Measurements from ENCODE around the gene SLX4.

Gene SLX4

GRCh38 chr16:3566990-3567389 lies 44.4 kb downstream of the SLX4 start:
- intact Hi-C loops (cut with DNase I) = no loop called here
- no peak for DNase-seq

GRCh38 chr16:3564889-3565141 lies 46.6 kb downstream of the SLX4 start:
- intact Hi-C loops (cut with DNase I) = no loop called here
- no peak for DNase-seq

GRCh38 chr16:3564130-3564888 lies 47.1 kb downstream of the SLX4 start:
- intact Hi-C loops (cut with DNase I) = no loop called here
- no peak for DNase-seq

GRCh38 chr16:3562914-3563480 lies 48.4 kb downstream of the SLX4 start:
- intact Hi-C loops (cut with DNase I) = no loop called here
- DNase-seq = no peak

- no peak for DNase-seq
- intact Hi-C loops (cut with DNase I) = no loop called here
These were observed 49.8 kb downstream of the SLX4 start for GRCh38 chr16:3561626-3562025.

- intact Hi-C loops (cut with DNase I) = no loop called here
- DNase-seq = no peak
These were observed 57.0 kb downstream of the SLX4 start for GRCh38 chr16:3554351-3554928.

- DNase-seq = no peak
- intact Hi-C loops (cut with DNase I) = no loop called here
These were observed 58.1 kb downstream of the SLX4 start for GRCh38 chr16:3553138-3553923.

GRCh38 chr16:3550851-3551847 lies 60.3 kb downstream of the SLX4 start:
- DNase-seq = no peak
- intact Hi-C loops (cut with DNase I) = no loop called here

GRCh38 chr16:3549906-3550305 lies 61.5 kb downstream of the SLX4 start:
- intact Hi-C loops (cut with DNase I) = no loop called here
- DNase-seq = no peak

- intact Hi-C loops (cut with DNase I) = no loop called here
- no peak for DNase-seq
These were observed 62.5 kb downstream of the SLX4 start for GRCh38 chr16:3548859-3549258.

GRCh38 chr16:3548445-3548844 lies 63.0 kb downstream of the SLX4 start:
- no peak for DNase-seq
- intact Hi-C loops (cut with DNase I) = no loop called here

- intact Hi-C loops (cut with DNase I) = no loop called here
- DNase-seq = no peak
These were observed 64.3 kb downstream of the SLX4 start for GRCh38 chr16:3546986-3547682.

GRCh38 chr16:3542601-3543373 lies 68.6 kb downstream of the SLX4 start:
- no peak for DNase-seq

GRCh38 chr16:3541527-3542155 lies 69.8 kb downstream of the SLX4 start:
- DNase-seq = no peak
- intact Hi-C loops (cut with DNase I) = no loop called here

More at GRCh38 chr16:3542601-3543373, 68.6 kb downstream of the SLX4 start:
- intact Hi-C loops (cut with DNase I) = no loop called here

GRCh38 chr16:3538222-3538621 lies 73.2 kb downstream of the SLX4 start:
- DNase-seq = no peak
- intact Hi-C loops (cut with DNase I) = no loop called here

- intact Hi-C loops (cut with DNase I) = no loop called here
- DNase-seq = peak in 8 of 42 donors; percentile 11 to 46 (median 29)
These were observed 74.6 kb downstream of the SLX4 start for GRCh38 chr16:3536851-3537250.

GRCh38 chr16:3536271-3536731 lies 75.1 kb downstream of the SLX4 start:
- intact Hi-C loops (cut with DNase I) = no loop called here
- no peak for DNase-seq
